OCI-LY1 (cell line): ENCODE results near the gene RPL36AL.

Experiments used
- EZH2 ChIP-seq: fragments of 200-600 bp; sonication (generic), shearing (Covaris generic); IDR thresholded peaks from 2 replicates; pipeline ENCODE4 v1.8.0; 2017; ENCODE audit warnings: borderline replicate concordance, mixed run types, mild to moderate bottlenecking, antibody characterized with exemption, low read length, moderate library complexity, mixed read lengths
- TF ChIP-seq, protein P1 (sequence below): fragments of 200-600 bp; sonication (generic), shearing (Covaris generic); IDR thresholded peaks from 2 replicates; pipeline ENCODE4 v1.5.1; 2017; ENCODE audit warnings: mild to moderate bottlenecking, antibody characterized with exemption, low read length, moderate library complexity, mixed read lengths

- TF ChIP-seq, protein P1, sequence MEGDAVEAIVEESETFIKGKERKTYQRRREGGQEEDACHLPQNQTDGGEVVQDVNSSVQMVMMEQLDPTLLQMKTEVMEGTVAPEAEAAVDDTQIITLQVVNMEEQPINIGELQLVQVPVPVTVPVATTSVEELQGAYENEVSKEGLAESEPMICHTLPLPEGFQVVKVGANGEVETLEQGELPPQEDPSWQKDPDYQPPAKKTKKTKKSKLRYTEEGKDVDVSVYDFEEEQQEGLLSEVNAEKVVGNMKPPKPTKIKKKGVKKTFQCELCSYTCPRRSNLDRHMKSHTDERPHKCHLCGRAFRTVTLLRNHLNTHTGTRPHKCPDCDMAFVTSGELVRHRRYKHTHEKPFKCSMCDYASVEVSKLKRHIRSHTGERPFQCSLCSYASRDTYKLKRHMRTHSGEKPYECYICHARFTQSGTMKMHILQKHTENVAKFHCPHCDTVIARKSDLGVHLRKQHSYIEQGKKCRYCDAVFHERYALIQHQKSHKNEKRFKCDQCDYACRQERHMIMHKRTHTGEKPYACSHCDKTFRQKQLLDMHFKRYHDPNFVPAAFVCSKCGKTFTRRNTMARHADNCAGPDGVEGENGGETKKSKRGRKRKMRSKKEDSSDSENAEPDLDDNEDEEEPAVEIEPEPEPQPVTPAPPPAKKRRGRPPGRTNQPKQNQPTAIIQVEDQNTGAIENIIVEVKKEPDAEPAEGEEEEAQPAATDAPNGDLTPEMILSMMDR, result no peak
- TF ChIP-seq EZH2, result no peak
These were observed 8.2 kb downstream of the RPL36AL start for GRCh38 chr14:49612251-49612650.
